Measurements from ENCODE around the gene ACBD6. TPM values are rescaled to one million over a fixed set of nuclear protein-coding genes. Genes with fewer than 3 reads are reported as not detected.

The ACBD6 gene
- total RNA-seq, 2 experiments from 2014 or later = 39.8 to 41.3 TPM

DNA sequence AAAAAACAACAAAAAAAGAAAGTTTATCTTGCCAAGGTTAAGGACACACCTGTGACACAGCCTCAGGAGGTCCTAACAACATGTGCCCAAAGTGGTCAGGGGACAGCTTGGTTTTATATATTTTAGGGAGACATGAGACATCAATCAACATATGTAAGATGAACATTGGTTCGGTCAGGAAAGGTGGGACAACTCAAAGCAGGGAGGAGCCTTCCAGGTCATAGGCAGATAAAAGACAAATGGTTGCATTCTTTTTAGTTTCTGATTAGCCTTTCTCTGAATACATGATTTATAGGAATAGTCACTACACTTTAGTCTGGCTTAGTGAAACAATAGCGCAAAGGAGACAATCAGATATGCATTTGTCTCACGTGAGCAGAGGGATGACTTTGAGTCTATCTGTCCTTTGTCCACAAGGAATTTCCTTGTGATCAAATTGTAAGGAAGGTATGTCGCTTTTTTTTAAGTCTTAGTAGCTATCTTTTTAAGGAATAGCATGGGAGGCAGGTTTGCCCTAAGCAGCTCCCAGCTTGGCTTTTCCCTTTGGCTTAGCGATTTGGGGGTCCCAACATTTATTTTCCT lies 33.1 kb upstream of the ACBD6 start:
- no peaks in the 10 kb centered on the region for H3K36me3 Mint-ChIP-seq
- H3K9me3 Mint-ChIP-seq (ENCODE audit: low read depth) = no peaks in the 10 kb centered on the region
- H3K4me1 Mint-ChIP-seq = no peaks in the 10 kb centered on the region
- ATAC-seq (no peak), DNase-seq (no peak)
- no peak overlapping the region for H3K4me3 Mint-ChIP-seq
- CTCF ChIA-PET = interaction anchor here (1.0 to 9.3 kb wide), 2 partner anchors 327 to 330 kb away, joined by 4 to 78 read pairs; no protein-coding TSS in a partner anchor
- H3K27me3 Mint-ChIP-seq = peaks cover 27% of the 10 kb centered on the region
- no peak overlapping the region for H3K27ac Mint-ChIP-seq

DNA sequence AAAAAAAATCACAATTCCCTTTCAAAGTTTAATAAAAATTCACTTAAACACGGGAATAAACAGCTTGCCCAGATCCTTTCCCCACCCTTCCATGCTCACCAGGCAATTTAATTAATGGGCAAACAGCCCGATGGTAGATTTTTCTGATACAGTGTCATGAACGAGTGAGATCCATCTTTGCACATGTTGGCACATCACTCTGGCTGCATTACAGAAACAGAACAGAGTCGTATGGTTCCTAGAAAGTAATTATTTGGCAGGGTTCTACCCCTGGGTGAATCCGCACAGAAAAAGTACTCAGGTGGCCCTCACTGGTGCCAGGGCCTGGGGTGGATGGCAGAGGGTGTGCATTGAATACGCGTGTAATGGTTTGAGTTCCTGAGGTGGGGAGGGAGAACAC lies 31.8 kb upstream of the ACBD6 start:
- CTCF ChIA-PET = interaction anchor here (1.4 to 9.3 kb wide), 4 partner anchors 17 to 328 kb away, joined by 3 to 78 read pairs (median 8); partner anchors contain the start of gene ACBD6
- Mint-ChIP-seq H3K4me3 (no peak overlapping the region), H3K4me1 (no peaks in the 10 kb centered on the region), H3K27me3 (peaks cover 30% of the 10 kb centered on the region), H3K36me3 (no peaks in the 10 kb centered on the region), H3K9me3 (ENCODE audit: low read depth) (no peaks in the 10 kb centered on the region), H3K27ac (no peak overlapping the region)
- no peak for DNase-seq
- no peak for ATAC-seq

DNA sequence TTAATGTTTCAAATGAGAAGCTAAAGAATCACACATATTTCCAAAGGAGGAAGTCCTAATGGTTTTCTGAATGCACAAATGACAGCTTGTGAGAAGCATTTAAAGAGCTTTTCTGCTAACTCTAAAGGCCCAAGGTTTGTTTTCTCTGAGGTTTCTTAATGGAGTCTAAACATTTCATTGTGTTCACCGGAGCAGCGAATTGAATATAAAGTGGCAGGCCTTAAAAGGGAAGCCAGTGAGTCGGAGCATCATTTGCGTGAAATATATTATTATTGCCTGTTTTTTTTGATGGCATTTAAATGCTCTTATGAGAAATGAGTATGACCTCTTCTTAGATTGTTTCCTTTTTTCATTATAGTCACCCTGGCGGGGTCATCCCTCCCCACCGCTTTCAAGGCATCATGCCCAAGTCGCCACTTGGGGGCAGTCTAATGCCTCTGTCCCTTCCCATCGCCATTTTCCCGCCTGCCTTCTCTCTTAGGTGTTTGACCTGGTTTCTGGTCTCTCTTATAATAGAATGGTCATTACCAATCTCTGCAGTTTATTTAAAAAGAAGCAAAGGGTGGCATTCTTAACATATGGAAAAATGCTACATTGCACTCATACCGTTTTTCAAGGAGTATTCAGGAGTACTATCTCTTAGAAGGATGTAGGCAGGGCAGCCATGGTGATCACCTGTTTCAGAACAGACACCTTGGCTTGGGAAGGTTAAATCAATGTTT lies 31.1 kb upstream of the ACBD6 start:
- H3K4me3 Mint-ChIP-seq = no peak overlapping the region
- no peaks in the 10 kb centered on the region for H3K36me3 Mint-ChIP-seq
- CTCF ChIA-PET = interaction anchor here (1.0 to 9.3 kb wide), 6 partner anchors 17 to 348 kb away, joined by 3 to 78 read pairs (median 4); partner anchors contain the start of gene ACBD6

DNA sequence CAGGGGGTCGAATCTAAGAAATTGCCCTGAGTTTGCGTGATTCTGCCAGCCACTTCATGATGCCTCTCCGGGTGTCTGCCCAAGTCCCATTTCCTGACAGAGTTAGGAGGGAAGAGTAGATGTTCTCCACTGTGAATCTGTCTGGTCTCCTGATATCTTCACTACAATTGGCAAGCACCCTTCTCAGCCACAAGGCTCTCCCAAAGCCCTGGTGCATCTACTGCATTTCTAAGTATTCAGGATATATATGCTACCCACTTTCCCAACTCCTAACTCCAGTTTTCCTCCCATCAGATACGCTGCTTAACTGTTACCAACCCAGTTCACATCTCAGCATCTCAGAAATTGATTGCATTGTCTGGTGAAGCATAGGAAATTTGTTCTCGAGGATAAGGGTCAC lies 30.5 kb upstream of the ACBD6 start:
- CTCF ChIA-PET = interaction anchor here (1.0 to 9.3 kb wide), 6 partner anchors 16 to 349 kb away, joined by 3 to 78 read pairs (median 4); partner anchors contain the start of gene ACBD6
- ATAC-seq = no peak
- no peaks in the 10 kb centered on the region for H3K4me1 Mint-ChIP-seq

More for the DNA sequence above, 31.1 kb upstream of the ACBD6 start:
- DNase-seq (peak; percentile 78), ATAC-seq (peak; percentile 70)
- H3K4me1 Mint-ChIP-seq = no peaks in the 10 kb centered on the region
- H3K9me3 Mint-ChIP-seq (ENCODE audit: low read depth) = no peaks in the 10 kb centered on the region
- peaks cover 30% of the 10 kb centered on the region for H3K27me3 Mint-ChIP-seq
- H3K27ac Mint-ChIP-seq = no peak overlapping the region

DNA sequence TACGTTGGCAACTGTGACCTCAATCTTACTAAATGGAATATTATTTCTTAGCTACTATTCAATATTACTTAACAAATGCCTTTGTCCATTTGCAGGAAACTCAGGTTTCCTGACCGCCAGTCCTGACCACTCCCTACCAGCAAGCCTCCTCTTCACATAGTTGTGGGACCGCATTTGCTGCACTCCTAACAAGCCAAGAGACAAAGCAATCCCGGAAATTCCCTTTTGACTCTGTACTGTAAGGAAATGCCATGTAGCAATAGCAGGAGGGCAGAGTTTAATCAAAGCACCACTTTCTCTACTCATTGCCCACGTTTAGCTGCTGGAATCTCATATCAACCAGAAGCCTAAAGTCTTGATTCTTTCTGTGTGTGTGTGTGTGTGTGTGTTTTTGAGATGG lies 28.1 kb upstream of the ACBD6 start:
- H3K4me1 Mint-ChIP-seq = peaks cover 2% of the 10 kb centered on the region
- H3K27ac Mint-ChIP-seq = no peak overlapping the region
- peaks cover 10% of the 10 kb centered on the region for H3K27me3 Mint-ChIP-seq
- H3K9me3 Mint-ChIP-seq (ENCODE audit: low read depth) = no peaks in the 10 kb centered on the region
- CTCF ChIA-PET = interaction anchor here (0.7 kb wide), 1 partner anchor 307 kb away, joined by 3 read pairs; no protein-coding TSS in a partner anchor
- no peak overlapping the region for H3K4me3 Mint-ChIP-seq
- ATAC-seq (no peak), DNase-seq (no peak)
- H3K36me3 Mint-ChIP-seq = no peaks in the 10 kb centered on the region

More for the DNA sequence above, 30.5 kb upstream of the ACBD6 start:
- Mint-ChIP-seq H3K4me3 (no peak overlapping the region), H3K27me3 (peaks cover 27% of the 10 kb centered on the region), H3K9me3 (ENCODE audit: low read depth) (no peaks in the 10 kb centered on the region), H3K36me3 (no peaks in the 10 kb centered on the region), H3K27ac (no peak overlapping the region)
- DNase-seq = no peak

DNA sequence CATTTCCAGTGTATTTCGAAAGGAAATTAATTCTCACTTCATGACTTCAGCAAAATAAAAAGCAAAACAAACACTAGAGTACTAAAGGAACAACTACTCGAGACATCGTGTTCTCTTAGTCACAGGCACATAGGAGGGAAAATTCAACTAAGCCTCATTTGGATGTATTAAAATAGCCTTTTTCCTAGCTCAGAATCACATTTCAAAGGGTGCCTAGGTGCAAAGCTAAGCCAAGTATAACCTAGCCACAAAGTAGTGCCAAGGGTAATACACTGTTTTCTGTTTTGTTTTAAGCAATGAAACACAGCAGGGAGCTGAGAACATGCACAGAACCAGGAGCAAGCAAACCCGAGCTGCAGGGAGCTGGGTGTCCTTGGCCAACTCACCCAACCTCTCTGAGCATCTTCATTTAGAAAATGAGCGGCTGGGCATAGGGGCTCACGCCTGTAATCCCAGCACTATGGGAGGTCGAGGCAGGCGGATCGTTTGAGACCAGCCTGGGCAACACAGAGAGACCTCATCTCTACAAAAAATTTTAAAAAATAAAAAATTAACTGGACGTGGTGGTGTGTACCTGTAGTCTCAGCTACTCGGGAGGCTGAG lies 26.6 kb upstream of the ACBD6 start:
- Mint-ChIP-seq H3K27ac (no peak overlapping the region), H3K36me3 (no peaks in the 10 kb centered on the region), H3K4me1 (peaks cover 2% of the 10 kb centered on the region), H3K9me3 (ENCODE audit: low read depth) (no peaks in the 10 kb centered on the region), H3K27me3 (peaks cover 4% of the 10 kb centered on the region), H3K4me3 (no peak overlapping the region)
- ATAC-seq = no peak
- DNase-seq = no peak
- CTCF ChIA-PET = interaction anchor here (0.7 to 1.9 kb wide), 3 partner anchors 332 to 637 kb away, joined by 3 to 9 read pairs (median 3); no protein-coding TSS in a partner anchor

DNA sequence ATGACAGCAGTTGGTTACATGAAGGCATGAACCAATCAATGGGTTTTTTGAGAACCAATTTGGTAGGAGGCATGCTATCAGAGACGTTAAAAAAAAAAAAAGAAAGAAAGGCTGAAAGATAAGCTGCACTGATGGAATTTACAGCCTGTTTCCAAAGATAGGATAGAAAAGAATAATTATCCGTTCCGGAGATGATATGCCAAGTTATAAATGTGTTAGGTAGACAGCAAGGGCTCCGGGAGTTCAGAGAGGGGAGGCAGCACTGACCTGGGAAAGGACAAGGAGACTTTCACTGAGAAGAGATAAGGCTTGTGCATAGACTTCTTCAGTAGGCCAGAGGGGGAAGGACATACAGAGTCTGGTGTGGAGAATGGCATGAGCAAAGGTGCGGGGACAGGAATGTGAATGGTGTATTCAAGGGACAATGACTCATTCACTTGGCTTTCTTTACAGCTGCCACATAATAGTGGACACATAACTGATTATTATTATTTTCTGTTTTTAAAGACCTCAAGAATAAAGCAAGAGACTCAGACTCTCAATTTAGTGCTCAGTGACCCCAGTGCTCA lies 24.8 kb upstream of the ACBD6 start:
- Mint-ChIP-seq H3K27ac (no peak overlapping the region), H3K4me3 (no peak overlapping the region), H3K27me3 (peaks cover 4% of the 10 kb centered on the region), H3K4me1 (peaks cover 2% of the 10 kb centered on the region), H3K36me3 (no peaks in the 10 kb centered on the region), H3K9me3 (ENCODE audit: low read depth) (no peaks in the 10 kb centered on the region)
- DNase-seq = no peak
- CTCF ChIA-PET = no interaction called here
- no peak for ATAC-seq

DNA sequence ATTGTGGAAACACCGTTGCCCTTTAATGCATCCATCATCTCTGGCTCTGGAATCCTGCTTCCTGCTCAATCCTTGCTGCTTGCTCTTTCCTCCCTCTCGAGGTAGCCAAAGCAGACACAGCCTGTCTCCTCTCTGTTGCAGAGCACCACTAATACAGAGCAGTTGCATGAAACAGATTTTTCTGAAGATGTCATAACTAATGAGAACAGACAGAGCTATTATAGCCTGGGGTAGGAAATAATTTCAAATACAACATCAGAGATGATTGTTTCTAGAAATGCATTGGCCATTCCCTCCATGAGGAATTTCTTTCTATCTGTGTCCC lies 23.3 kb upstream of the ACBD6 start:
- DNase-seq (no peak), ATAC-seq (no peak)
- H3K9me3 Mint-ChIP-seq (ENCODE audit: low read depth) = no peaks in the 10 kb centered on the region
- no peak overlapping the region for H3K27ac Mint-ChIP-seq
- no peak overlapping the region for H3K4me3 Mint-ChIP-seq
- peaks cover 4% of the 10 kb centered on the region for H3K27me3 Mint-ChIP-seq
- CTCF ChIA-PET = interaction anchor here (2.7 kb wide), 1 partner anchor 10 kb away, joined by 12 read pairs; no protein-coding TSS in a partner anchor
- peaks cover 2% of the 10 kb centered on the region for H3K4me1 Mint-ChIP-seq
- no peaks in the 10 kb centered on the region for H3K36me3 Mint-ChIP-seq

DNA sequence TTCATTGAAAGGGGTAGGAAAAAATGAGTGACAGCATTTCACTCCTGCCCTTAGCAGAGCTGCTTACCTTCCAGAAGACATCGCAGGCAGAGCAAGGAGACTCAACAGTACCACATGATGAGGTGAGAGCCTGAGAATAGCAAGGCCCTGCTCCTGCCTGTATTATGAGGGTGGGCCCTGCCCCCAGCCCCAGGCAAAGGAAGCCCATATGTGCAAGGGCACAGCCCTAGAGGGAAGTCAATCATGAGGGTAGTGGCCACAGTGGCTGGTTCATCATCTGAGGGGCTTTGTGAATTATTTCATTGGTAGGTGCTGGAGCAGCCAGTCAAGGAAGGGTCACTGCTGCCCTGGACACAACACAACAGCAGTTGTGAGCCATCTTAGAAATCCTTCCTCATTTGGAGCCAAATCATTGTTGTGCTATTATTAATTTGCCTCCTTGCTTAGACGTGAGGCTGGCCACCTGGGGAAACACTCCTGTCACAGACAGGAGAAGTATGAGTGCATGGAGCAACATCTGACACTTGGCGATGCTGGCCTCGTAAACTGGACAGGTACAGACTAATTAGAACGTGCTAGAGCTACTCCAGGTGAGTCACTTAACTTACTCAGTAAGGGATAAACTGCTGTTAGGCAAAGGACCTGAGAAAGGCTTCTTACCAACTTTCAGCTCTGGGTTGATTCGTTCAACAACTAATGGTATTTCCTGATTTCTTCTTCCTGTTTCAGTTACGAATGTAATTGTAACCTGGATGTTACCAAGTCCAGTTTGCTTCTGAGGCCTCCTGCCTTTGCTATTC lies 22.7 kb upstream of the ACBD6 start:
- Mint-ChIP-seq H3K27me3 (peaks cover 4% of the 10 kb centered on the region), H3K27ac (no peak overlapping the region), H3K36me3 (no peaks in the 10 kb centered on the region), H3K4me1 (peaks cover 2% of the 10 kb centered on the region), H3K4me3 (no peak overlapping the region), H3K9me3 (ENCODE audit: low read depth) (no peaks in the 10 kb centered on the region)
- CTCF ChIA-PET = interaction anchor here (2.7 kb wide), 1 partner anchor 10 kb away, joined by 12 read pairs; no protein-coding TSS in a partner anchor
- DNase-seq (no peak), ATAC-seq (no peak)

DNA sequence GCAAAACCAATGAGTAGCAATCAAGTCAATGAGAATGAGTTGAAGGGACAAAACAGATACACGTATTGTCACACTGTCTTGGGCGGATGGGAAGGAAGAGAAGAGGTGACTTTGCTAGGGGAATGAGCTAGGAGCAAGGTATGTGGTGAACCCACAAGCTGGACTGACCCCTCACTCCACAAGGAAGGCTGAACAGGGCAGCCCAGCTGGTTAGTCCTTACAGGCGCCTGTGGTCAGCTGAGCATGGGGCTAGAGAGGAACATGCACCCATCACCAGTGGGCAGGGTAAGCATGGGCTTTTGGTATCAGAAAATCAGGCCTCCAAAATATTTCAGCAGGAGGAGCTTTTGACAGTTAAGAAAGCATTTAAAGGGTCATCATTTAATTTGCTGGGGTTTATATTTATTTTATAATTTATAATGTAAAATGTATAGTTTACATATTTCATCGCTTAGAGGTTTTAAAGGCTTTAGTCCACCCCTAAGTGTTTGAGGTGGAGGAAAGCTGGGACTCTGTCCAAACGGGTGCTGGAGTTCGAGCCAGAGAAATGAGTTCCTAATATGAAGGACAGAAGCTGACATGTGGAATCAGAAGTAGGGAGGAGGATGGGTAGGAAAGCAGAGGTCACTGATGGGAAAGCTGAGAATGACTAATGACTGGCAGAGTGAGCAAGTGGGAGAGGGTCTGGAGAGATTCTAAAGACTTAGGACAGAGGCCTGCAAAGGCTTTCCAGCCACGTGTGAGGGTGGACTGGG lies 22.0 kb upstream of the ACBD6 start:
- CTCF ChIA-PET = interaction anchor here (0.9 to 2.7 kb wide), 2 partner anchors 9 to 901 kb away, joined by 3 to 12 read pairs; no protein-coding TSS in a partner anchor
- Mint-ChIP-seq H3K4me3 (no peak overlapping the region), H3K27ac (no peak overlapping the region), H3K4me1 (peaks cover 2% of the 10 kb centered on the region), H3K36me3 (no peaks in the 10 kb centered on the region), H3K9me3 (ENCODE audit: low read depth) (no peaks in the 10 kb centered on the region), H3K27me3 (peaks cover under 1% of the 10 kb centered on the region)
- no peak for DNase-seq
- ATAC-seq = no peak

DNA sequence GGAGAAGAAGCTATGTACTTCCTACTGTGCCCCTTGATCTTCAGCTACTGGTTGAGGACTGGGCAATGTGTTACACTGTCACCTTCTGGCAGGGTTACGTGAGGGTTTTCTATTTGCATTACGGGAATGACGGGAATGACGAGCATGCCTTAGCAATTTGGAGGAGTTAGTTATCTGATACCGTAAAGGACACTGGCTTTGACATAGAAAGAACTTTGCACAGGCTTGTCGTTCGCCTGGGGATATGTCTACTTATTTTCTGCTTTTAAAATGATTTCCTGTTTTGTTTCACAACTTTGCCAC lies 19.8 kb upstream of the ACBD6 start:
- Mint-ChIP-seq H3K4me3 (no peak overlapping the region), H3K36me3 (no peaks in the 10 kb centered on the region), H3K4me1 (peaks cover 2% of the 10 kb centered on the region), H3K27ac (no peak overlapping the region), H3K27me3 (no peaks in the 10 kb centered on the region), H3K9me3 (ENCODE audit: low read depth) (no peaks in the 10 kb centered on the region)
- CTCF ChIA-PET = interaction anchor here (1.0 to 9.3 kb wide), 2 partner anchors 9 to 340 kb away, joined by 3 to 69 read pairs; no protein-coding TSS in a partner anchor
- ATAC-seq = no peak
- DNase-seq = no peak

DNA sequence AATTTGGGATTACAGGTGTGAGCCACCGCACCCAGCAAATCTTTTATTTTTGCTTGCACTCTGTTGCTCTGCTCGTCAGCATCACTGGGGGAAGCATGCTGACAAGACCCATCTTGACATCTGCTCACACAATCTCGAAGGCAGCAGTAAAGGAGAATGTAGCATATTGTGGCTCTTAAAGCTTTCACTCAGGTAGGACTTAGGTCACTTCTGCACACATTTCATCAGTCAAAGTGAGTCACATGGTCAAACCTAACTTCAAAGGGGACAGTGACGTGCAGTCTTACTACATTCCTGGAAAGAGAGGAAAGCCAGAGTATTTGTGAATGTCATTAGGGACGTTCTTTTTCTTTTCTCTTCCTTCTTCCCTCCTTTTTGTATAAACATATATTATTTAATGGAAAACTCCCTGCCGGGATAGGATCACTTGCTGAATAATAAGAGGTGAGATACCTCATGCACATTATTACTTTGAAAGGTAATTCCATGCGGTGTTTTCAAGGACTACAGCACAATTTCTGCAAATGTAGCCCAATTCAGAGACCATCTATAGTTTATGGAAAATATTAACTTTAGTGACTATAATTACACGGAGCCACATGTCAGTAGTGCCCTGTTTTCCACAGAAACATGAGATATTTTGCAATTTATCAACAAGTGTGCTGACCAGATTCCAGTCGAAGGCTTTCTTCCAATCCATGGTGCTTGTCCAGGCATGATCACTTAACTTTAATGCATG lies 19.3 kb upstream of the ACBD6 start:
- Mint-ChIP-seq H3K4me1 (peaks cover 2% of the 10 kb centered on the region), H3K27ac (no peak overlapping the region), H3K9me3 (ENCODE audit: low read depth) (no peaks in the 10 kb centered on the region), H3K27me3 (no peaks in the 10 kb centered on the region), H3K4me3 (no peak overlapping the region), H3K36me3 (no peaks in the 10 kb centered on the region)
- ATAC-seq = no peak
- CTCF ChIA-PET = interaction anchor here (9.3 kb wide), 1 partner anchor 341 kb away, joined by 69 read pairs; no protein-coding TSS in a partner anchor
- DNase-seq = no peak
